WTC11 (cell line): ENCODE data around the gene HLA-DPB1. TPM values are rescaled to one million over a fixed set of nuclear protein-coding genes. Genes with fewer than 3 reads are reported as not detected.

Experiments used
- ATAC-seq: fragments of 200-7000 bp; cut with Tn5 transposase; 2 replicates; pipeline ENCODE4 v1.10.0; 2021; ENCODE audit warnings: mild to moderate bottlenecking, moderate library complexity
- CTCF ChIA-PET: fragments of 300-600 bp; sonication (Branson Sonifier 250); formaldehyde crosslinking; loops from one replicate; lab custom pipeline; 2021; ENCODE audit warnings: antibody characterized with exemption; lab: Charles Lee
- POLR2A ChIA-PET: fragments of 350-600 bp; sonication (Branson Sonifier 250); formaldehyde crosslinking; loops from one replicate; lab custom pipeline; 2021; ENCODE audit warnings: antibody characterized with exemption; lab: Charles Lee
- DNase-seq: peaks from one replicate; pipeline ENCODE4 v3.0.0; 2021; ENCODE audit warnings: low spot score
- H3K27ac Mint-ChIP-seq: 2 replicates; pipeline ENCODE4 v1.8.0; 2021; ENCODE audit warnings: mixed read lengths
- H3K27me3 Mint-ChIP-seq: 2 replicates; pipeline ENCODE4 v1.8.0; 2021; ENCODE audit warnings: low read depth, mild to moderate bottlenecking, moderate library complexity, mixed read lengths
- H3K36me3 Mint-ChIP-seq: 2 replicates; pipeline ENCODE4 v1.8.0; 2021; ENCODE audit warnings: mixed read lengths
- H3K4me1 Mint-ChIP-seq: 2 replicates; pipeline ENCODE4 v1.8.0; 2022; ENCODE audit warnings: mixed read lengths
- H3K4me3 Mint-ChIP-seq: 2 replicates; pipeline ENCODE4 v1.8.0; 2021; ENCODE audit warnings: mild to moderate bottlenecking, moderate library complexity, mixed read lengths
- H3K9me3 Mint-ChIP-seq: 2 replicates; pipeline ENCODE4 v1.8.0; 2021; ENCODE audit warnings: mixed read lengths
- CREB1 ChIP-seq: sonication (generic); formaldehyde crosslinking; IDR thresholded peaks from 2 replicates; pipeline ENCODE4 v1.8.0; 2023; ENCODE audit warnings: mild to moderate bottlenecking, missing genetic modification reagents
- FOXK1 ChIP-seq: sonication (generic); formaldehyde crosslinking; IDR thresholded peaks from 2 replicates; pipeline ENCODE4 v1.8.0; 2022; ENCODE audit warnings: mild to moderate bottlenecking, moderate library complexity, missing genetic modification reagents
- GABPB1 ChIP-seq: sonication (generic); formaldehyde crosslinking; IDR thresholded peaks from 2 replicates; pipeline ENCODE4 v1.8.1; 2023; ENCODE audit warnings: mild to moderate bottlenecking, missing genetic modification reagents
- JAZF1 ChIP-seq: fragments of 250-450 bp; sonication (Bioruptor Pico); IDR thresholded peaks from 2 replicates; pipeline ENCODE4 v1.9.0; 2021; ENCODE audit warnings: moderate library complexity, mild to moderate bottlenecking, inconsistent platforms
- KAT7 ChIP-seq: sonication (generic); formaldehyde crosslinking; IDR thresholded peaks from 2 replicates; pipeline ENCODE4 v1.8.1; 2023; ENCODE audit warnings: missing genetic modification reagents, mild to moderate bottlenecking, borderline replicate concordance
- MYBL2 ChIP-seq: sonication (generic); formaldehyde crosslinking; IDR thresholded peaks from 2 replicates; pipeline ENCODE4 v1.8.1; 2023; ENCODE audit warnings: mild to moderate bottlenecking, moderate library complexity, missing genetic modification reagents
- NR1H2 ChIP-seq: sonication (generic); formaldehyde crosslinking; IDR thresholded peaks from 2 replicates; pipeline ENCODE4 v1.9.0; 2021; ENCODE audit warnings: mild to moderate bottlenecking, moderate library complexity, missing genetic modification reagents
- NR3C1 ChIP-seq: sonication (generic); formaldehyde crosslinking; conservative IDR thresholded peaks from 2 replicates; pipeline ENCODE4 v1.8.1; 2023; ENCODE audit warnings: low read depth, mild to moderate bottlenecking, missing genetic modification reagents
- TEAD1 ChIP-seq: sonication (generic); formaldehyde crosslinking; IDR thresholded peaks from 2 replicates; pipeline ENCODE4 v1.8.0; 2022; ENCODE audit warnings: mild to moderate bottlenecking, missing genetic modification reagents
- TP53 ChIP-seq: sonication (generic); formaldehyde crosslinking; IDR thresholded peaks from 2 replicates; pipeline ENCODE4 v1.8.1; 2023; ENCODE audit warnings: mild to moderate bottlenecking, missing genetic modification reagents
- ZNF121 ChIP-seq: sonication (generic); formaldehyde crosslinking; IDR thresholded peaks from 2 replicates; pipeline ENCODE4 v1.8.0; 2023; ENCODE audit warnings: missing genetic modification reagents
- ZNF232 ChIP-seq: sonication (generic); formaldehyde crosslinking; IDR thresholded peaks from 2 replicates; pipeline ENCODE4 v1.8.0; 2022; ENCODE audit warnings: mild to moderate bottlenecking, missing genetic modification reagents
- ZNF263 ChIP-seq: sonication (generic); formaldehyde crosslinking; IDR thresholded peaks from 2 replicates; pipeline ENCODE4 v1.8.1; 2022; ENCODE audit warnings: low read depth, mild to moderate bottlenecking, moderate library complexity, missing genetic modification reagents
- total RNA-seq: library from RNA; stranded (reverse); gene quantifications from 3 replicates; pipeline ENCODE4 v1.2.3, GENCODE V29; 2021
- TF ChIP-seq, protein P1 (sequence below): fragments of 250-450 bp; sonication (Bioruptor Pico); IDR thresholded peaks from 2 replicates; pipeline ENCODE4 v1.9.0; 2021; ENCODE audit warnings: mild to moderate bottlenecking
- TF ChIP-seq, protein P2 (sequence below): sonication (generic); formaldehyde crosslinking; IDR thresholded peaks from 2 replicates; pipeline ENCODE4 v1.8.0; 2022; ENCODE audit warnings: mild to moderate bottlenecking, missing genetic modification reagents
- TF ChIP-seq, protein P3 (sequence below): sonication (generic); formaldehyde crosslinking; conservative IDR thresholded peaks from 2 replicates; pipeline ENCODE4 v1.8.1; 2023; ENCODE audit warnings: mild to moderate bottlenecking, low read depth, missing genetic modification reagents, moderate library complexity
- TF ChIP-seq, protein P4 (sequence below): fragments of 250-450 bp; sonication (Bioruptor Pico); IDR thresholded peaks from 2 replicates; pipeline ENCODE4 v2.1.2; 2022; ENCODE audit warnings: mild to moderate bottlenecking, moderate library complexity
- TF ChIP-seq, protein P5 (sequence below): sonication (generic); formaldehyde crosslinking; IDR thresholded peaks from 2 replicates; pipeline ENCODE4 v1.8.0; 2022; ENCODE audit warnings: mild to moderate bottlenecking, missing genetic modification reagents

HLA-DPB1 gene
- total RNA-seq, 1 experiment from 2014 or later, result 18.0 TPM

DNA sequence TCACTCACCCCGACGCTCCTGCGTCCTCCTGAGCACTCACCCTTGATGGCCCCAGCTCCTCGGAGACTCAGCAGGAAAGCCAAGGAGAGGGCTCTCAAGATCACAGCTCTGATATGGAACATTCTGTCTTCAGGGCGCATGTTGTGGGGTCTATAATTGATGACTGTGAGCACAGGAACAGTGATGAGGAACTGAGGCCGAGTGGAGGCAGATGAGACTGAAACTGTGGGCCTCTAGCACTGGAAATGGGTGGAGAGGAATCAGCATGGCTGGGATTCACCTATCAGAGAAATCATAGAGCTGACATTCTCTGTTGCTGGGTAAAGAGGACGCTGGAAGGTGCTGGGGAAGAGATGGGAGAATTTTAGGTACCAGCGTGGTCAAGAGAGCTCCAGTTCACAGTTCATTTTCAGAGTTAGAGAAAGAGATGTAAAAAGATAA lies 2.3 kb upstream of the HLA-DPB1 start, which contains the start of gene HLA-DPA1:
Gene HLA-DPA1 (minus strand): TSS at position 219 of the 441 bp plus-strand sequence.
- Mint-ChIP-seq H3K4me3 (no peak within 1 kb of the TSS), H3K4me1 (peaks cover 5% of the 10 kb centered on the region), H3K9me3 (no peaks in the 10 kb centered on the region), H3K27ac (no peak within 1 kb of the TSS), H3K27me3 (peaks cover 10% of the 10 kb centered on the region), H3K36me3 (no peaks in the 10 kb centered on the region)
- ChIA-PET POLR2A (no interaction called here), CTCF (interaction anchor here (0.6 to 2.2 kb wide), 8 partner anchors 9 to 175 kb away, joined by 3 to 11 read pairs (median 4); partner anchors contain the start of gene HLA-DMA)
- TF ChIP-seq, protein P1, sequence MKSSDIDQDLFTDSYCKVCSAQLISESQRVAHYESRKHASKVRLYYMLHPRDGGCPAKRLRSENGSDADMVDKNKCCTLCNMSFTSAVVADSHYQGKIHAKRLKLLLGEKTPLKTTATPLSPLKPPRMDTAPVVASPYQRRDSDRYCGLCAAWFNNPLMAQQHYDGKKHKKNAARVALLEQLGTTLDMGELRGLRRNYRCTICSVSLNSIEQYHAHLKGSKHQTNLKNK (CRISPR knock-in tag), result no peak
- no peak for TF ChIP-seq GABPB1 (CRISPR knock-in tag)
- TF ChIP-seq NR3C1, result no peak
- TF ChIP-seq, protein P2, sequence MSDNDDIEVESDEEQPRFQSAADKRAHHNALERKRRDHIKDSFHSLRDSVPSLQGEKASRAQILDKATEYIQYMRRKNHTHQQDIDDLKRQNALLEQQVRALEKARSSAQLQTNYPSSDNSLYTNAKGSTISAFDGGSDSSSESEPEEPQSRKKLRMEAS (CRISPR knock-in tag), result no peak
- TF ChIP-seq ZNF263 (CRISPR knock-in tag), result no peak
- TF ChIP-seq KAT7 (CRISPR knock-in tag), result no peak
- TF ChIP-seq TEAD1 (CRISPR knock-in tag), result no peak
- TF ChIP-seq NR1H2 (CRISPR knock-in tag), result no peak
- TF ChIP-seq ZNF121 (CRISPR knock-in tag), result no peak
- ATAC-seq, result peak; percentile 78
- no peak for DNase-seq

DNA sequence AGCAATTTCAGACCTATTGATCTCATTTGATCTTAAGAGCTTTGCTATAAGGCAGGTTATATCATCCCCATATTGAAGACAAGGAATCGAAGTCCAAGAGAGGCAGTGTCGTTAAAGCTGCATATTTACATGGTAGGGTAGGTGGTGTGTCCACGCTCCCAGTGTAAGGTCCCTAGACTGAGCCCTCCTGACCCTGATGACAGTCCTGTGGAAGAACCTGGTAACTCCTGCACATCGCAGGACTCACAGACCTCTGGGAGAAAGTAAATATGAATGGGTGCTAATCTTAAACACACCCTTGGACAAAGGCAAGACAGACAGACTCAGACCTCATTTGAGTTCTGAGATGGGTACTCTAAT lies 602 bp upstream of the HLA-DPB1 start:
- peaks cover 10% of the 10 kb centered on the region for H3K27me3 Mint-ChIP-seq
- no peak for DNase-seq
- ChIA-PET POLR2A (no interaction called here), CTCF (interaction anchor here (1.0 to 1.6 kb wide), 5 partner anchors 26 to 91 kb away, joined by 4 to 5 read pairs (median 4); no protein-coding TSS in a partner anchor)
- H3K4me3 Mint-ChIP-seq, result no peak overlapping the region
- H3K36me3 Mint-ChIP-seq, result no peaks in the 10 kb centered on the region
- H3K9me3 Mint-ChIP-seq, result no peaks in the 10 kb centered on the region
- no peak for TF ChIP-seq TEAD1 (CRISPR knock-in tag)
- TF ChIP-seq, protein P3, sequence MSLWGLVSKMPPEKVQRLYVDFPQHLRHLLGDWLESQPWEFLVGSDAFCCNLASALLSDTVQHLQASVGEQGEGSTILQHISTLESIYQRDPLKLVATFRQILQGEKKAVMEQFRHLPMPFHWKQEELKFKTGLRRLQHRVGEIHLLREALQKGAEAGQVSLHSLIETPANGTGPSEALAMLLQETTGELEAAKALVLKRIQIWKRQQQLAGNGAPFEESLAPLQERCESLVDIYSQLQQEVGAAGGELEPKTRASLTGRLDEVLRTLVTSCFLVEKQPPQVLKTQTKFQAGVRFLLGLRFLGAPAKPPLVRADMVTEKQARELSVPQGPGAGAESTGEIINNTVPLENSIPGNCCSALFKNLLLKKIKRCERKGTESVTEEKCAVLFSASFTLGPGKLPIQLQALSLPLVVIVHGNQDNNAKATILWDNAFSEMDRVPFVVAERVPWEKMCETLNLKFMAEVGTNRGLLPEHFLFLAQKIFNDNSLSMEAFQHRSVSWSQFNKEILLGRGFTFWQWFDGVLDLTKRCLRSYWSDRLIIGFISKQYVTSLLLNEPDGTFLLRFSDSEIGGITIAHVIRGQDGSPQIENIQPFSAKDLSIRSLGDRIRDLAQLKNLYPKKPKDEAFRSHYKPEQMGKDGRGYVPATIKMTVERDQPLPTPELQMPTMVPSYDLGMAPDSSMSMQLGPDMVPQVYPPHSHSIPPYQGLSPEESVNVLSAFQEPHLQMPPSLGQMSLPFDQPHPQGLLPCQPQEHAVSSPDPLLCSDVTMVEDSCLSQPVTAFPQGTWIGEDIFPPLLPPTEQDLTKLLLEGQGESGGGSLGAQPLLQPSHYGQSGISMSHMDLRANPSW (CRISPR knock-in tag), result no peak
- ATAC-seq, result no peak
- peaks cover 8% of the 10 kb centered on the region for H3K4me1 Mint-ChIP-seq
- H3K27ac Mint-ChIP-seq, result no peak overlapping the region

DNA sequence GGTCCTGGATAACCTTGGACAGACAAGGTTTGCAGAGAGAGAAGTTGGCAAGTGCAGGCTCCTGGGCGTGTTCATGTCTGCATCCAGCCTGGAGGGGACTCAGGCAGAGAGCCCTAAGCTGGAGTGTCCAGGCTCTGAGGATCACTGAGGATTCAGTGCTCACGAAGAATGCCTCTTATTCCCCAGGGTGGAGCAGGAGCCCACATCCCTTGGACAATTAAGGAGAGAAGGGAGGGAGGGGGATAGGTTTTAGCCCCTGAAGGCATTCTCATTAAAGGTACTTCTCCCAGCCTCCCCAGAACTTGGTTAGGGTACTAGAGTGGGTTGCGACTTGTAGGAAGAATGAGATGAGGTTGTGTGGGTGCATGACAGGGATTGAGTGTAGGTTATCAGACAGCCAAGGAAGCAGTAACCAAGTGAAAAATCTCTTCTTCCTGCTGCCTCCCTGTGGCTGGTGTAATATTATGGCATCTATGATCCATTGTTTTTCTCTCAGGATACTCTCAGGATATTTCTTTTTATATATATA lies 680 bp downstream of the HLA-DPB1 start:
- no peak for DNase-seq
- Mint-ChIP-seq H3K36me3 (no peaks in the 10 kb centered on the region), H3K27ac (no peak overlapping the region), H3K9me3 (no peaks in the 10 kb centered on the region), H3K4me1 (peaks cover 17% of the 10 kb centered on the region), H3K4me3 (no peak overlapping the region), H3K27me3 (peaks cover 20% of the 10 kb centered on the region)
- ChIA-PET POLR2A (no interaction called here), CTCF (interaction anchor here (1.2 to 1.5 kb wide), 2 partner anchors 27 to 71 kb away, joined by 4 to 5 read pairs; no protein-coding TSS in a partner anchor)
- no peak for ATAC-seq
- no peak for TF ChIP-seq FOXK1 (CRISPR knock-in tag)
- TF ChIP-seq CREB1, result no peak
- TF ChIP-seq MYBL2, result no peak
- no peak for TF ChIP-seq JAZF1 (CRISPR knock-in tag)
- TF ChIP-seq, protein P2 (CRISPR knock-in tag), result no peak
- no peak for TF ChIP-seq ZNF232 (CRISPR knock-in tag)
- TF ChIP-seq, protein P4, sequence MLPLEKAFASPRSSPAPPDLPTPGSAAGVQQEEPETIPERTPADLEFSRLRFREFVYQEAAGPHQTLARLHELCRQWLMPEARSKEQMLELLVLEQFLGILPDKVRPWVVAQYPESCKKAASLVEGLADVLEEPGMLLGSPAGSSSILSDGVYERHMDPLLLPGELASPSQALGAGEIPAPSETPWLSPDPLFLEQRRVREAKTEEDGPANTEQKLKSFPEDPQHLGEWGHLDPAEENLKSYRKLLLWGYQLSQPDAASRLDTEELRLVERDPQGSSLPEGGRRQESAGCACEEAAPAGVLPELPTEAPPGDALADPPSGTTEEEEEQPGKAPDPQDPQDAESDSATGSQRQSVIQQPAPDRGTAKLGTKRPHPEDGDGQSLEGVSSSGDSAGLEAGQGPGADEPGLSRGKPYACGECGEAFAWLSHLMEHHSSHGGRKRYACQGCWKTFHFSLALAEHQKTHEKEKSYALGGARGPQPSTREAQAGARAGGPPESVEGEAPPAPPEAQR (CRISPR knock-in tag), result no peak
- TF ChIP-seq TP53, result no peak
- TF ChIP-seq, protein P5, sequence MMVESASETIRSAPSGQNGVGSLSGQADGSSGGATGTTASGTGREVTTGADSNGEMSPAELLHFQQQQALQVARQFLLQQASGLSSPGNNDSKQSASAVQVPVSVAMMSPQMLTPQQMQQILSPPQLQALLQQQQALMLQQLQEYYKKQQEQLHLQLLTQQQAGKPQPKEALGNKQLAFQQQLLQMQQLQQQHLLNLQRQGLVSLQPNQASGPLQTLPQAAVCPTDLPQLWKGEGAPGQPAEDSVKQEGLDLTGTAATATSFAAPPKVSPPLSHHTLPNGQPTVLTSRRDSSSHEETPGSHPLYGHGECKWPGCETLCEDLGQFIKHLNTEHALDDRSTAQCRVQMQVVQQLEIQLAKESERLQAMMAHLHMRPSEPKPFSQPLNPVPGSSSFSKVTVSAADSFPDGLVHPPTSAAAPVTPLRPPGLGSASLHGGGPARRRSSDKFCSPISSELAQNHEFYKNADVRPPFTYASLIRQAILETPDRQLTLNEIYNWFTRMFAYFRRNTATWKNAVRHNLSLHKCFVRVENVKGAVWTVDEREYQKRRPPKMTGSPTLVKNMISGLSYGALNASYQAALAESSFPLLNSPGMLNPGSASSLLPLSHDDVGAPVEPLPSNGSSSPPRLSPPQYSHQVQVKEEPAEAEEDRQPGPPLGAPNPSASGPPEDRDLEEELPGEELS (CRISPR knock-in tag), result no peak
